ENCODE measurements around the gene RECQL5.

RECQL5 gene

DNA sequence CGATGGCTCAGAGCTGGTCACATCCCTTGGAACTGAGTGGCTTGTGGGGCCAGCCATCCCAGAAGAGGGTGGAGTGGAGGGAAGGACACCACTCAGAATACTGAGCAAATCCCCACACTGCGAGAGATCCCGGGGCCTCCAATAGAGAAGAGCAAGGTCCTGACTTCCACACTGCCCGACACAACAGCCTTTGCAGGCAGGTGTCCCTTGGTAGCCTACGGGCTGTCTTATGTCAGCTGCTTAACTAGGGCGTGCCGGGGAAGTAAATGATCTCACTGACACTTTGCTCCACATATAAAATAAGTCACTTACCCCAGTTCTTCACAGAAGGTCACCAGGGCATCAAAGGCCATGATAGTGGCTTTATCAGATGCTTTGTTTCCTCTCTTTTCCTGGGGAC, 16.1 kb downstream of the RECQL5 start:
- no peak for DNase-seq (ENCODE audit: low read depth)
- no peak overlapping the region for H3K4me3 ChIP-seq (ENCODE audit: low read length)
- TF ChIP-seq, protein P1, sequence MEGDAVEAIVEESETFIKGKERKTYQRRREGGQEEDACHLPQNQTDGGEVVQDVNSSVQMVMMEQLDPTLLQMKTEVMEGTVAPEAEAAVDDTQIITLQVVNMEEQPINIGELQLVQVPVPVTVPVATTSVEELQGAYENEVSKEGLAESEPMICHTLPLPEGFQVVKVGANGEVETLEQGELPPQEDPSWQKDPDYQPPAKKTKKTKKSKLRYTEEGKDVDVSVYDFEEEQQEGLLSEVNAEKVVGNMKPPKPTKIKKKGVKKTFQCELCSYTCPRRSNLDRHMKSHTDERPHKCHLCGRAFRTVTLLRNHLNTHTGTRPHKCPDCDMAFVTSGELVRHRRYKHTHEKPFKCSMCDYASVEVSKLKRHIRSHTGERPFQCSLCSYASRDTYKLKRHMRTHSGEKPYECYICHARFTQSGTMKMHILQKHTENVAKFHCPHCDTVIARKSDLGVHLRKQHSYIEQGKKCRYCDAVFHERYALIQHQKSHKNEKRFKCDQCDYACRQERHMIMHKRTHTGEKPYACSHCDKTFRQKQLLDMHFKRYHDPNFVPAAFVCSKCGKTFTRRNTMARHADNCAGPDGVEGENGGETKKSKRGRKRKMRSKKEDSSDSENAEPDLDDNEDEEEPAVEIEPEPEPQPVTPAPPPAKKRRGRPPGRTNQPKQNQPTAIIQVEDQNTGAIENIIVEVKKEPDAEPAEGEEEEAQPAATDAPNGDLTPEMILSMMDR (conservative IDR thresholded peaks at IDR 0.05; ENCODE audit: low read depth, low read length), result no peak

DNA sequence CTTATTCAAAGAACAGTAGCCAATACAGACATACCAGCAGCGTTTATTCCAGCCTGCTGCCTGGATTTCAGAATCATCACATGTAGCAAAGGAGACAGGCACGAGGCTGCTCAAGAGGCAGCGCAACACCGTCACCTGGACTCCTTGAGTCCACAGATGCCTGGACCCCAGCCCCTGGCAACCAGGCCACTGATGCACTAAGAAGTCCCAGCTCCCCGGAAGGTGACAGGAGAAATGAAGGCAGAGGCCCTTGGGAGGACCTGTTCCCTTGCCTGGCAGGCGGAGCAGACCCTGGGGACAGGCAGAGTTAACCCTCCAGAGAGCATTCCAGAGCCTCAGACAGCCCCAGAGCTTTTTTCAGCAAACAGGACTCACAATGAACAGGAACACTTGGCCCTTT, 17.3 kb downstream of the RECQL5 start:
- TF ChIP-seq, protein P1 (conservative IDR thresholded peaks at IDR 0.05; ENCODE audit: low read depth, low read length), result no peak
- no peak overlapping the region for H3K4me3 ChIP-seq (ENCODE audit: low read length)
- no peak for DNase-seq (ENCODE audit: low read depth)

DNA sequence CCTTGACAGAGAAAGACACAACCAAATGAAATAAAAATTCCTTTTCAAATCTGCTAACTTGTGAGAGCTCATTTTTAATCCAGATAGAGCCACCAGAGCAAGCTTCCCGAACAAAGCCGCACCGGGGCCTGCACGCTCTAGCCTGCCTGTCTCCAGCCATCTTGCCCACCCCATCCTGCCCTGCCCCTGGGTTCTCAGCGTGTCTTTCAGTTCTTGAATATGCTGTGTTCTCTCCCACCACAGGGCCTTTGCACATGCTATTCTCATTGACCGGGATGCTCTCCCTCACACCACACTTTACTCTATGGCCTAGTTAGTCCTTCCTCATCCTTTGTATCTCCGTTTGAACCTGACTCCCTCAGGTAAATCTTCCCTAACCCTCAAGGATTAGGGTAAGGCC, 19.0 kb downstream of the RECQL5 start:
- H3K4me3 ChIP-seq (ENCODE audit: low read length), result no peak overlapping the region
- DNase-seq (ENCODE audit: low read depth), result no peak
- TF ChIP-seq, protein P1 (conservative IDR thresholded peaks at IDR 0.05; ENCODE audit: low read depth, low read length), result no peak

DNA sequence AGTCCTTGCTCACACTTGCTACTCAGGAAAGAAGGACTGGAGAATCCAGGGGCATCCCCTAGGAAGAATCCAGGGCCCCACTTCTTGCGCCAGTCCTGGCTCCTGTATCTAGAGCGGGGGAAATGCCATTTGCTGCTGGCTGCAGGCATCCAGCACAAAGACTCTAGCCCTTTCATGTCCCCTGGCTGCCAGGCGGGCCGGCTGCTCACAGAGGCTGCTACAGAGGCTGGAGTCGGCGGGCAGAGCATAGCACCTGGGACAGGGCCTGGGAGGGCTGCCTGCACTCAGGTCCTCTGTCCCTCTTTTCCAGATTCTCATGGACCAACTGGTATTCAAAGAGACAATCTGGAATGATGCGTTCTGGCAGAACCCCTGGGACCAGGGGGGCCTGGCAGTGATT, 19.9 kb downstream of the RECQL5 start:
- no peak overlapping the region for H3K4me3 ChIP-seq (ENCODE audit: low read length)
- DNase-seq (ENCODE audit: low read depth), result no peak
- TF ChIP-seq, protein P1 (conservative IDR thresholded peaks at IDR 0.05; ENCODE audit: low read depth, low read length), result no peak

DNA sequence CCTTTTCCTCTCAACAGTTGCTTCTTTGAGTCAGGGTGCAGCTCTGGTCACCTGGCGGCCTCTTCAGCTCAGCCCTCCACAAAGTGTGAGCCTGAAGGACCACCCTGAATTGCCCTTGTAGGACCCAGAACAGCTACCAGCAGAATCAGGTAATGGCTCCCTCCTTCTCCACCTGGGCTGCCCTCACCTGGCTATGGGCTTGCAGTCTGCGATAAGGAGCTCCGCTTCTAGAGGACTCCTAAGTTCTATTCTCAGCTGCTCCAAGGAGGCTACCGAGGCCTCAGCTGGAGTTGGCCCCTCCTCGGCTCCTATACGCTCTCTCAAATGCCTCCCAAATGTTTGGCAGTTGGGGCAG, 20.3 kb downstream of the RECQL5 start:
- no peak for DNase-seq (ENCODE audit: low read depth)
- TF ChIP-seq, protein P1 (conservative IDR thresholded peaks at IDR 0.05; ENCODE audit: low read depth, low read length), result no peak
- H3K4me3 ChIP-seq (ENCODE audit: low read length), result no peak overlapping the region

DNA sequence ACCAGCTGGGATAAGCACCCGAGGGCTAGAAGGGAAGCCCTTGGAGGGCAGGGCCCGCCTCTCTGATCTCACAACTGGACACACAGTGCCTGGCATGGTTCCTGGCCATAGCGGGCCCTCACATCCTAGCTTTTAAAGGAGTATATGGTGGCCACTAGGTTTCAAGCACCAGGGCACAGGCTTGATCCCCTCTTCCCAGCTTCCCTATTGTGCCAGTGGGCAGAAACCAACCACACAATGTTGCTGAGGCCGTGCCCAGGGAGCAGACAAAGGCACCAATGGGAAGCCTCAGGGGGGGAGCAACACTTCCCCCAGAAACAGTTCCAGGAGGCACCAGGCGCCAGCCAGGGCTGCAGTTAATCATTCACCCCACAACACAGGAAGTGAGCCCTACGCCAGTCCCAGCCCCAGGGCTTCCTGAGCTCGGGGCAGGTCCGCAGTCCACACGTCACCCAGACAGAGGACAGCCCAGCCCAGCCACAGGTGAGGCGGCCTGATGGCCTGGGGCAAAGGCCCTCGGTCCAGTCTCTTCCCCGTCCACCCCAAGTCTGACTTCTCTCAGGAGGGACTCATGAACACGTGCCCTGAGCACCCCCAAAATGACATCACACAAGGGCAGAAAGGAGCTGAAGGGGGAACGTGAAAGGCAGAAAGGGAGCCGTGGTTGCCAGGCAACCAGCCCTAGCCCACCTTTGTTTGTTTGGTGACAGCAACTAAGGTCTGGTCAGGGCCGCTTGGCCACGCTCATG, 20.9 kb downstream of the RECQL5 start:
- no peak overlapping the region for H3K4me3 ChIP-seq (ENCODE audit: low read length)
- DNase-seq (ENCODE audit: low read depth), result no peak

DNA sequence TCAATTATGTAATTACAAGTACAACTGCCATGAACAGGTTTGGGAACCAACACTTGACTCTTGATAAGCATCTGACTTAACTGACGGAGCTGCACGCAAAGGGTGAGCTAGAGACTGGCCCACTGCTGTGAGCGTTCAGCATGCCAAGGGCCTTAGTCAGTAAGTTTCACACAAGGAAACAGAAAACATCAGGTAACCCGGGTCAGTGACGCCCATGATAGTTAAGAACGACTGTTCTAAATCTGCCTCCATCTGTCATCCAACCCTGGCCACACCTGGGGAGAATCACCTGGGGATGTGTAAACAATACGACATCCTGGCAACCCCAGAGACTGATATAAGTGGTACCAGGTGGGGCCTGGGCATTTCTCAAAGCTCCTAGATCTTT, 21.5 kb downstream of the RECQL5 start:
- DNase-seq (ENCODE audit: low read depth), result peak; percentile 78
- no peak overlapping the region for H3K4me3 ChIP-seq (ENCODE audit: low read length)
- TF ChIP-seq, protein P1 (conservative IDR thresholded peaks at IDR 0.05; ENCODE audit: low read depth, low read length), result no peak

More for the DNA sequence above, 20.9 kb downstream of the RECQL5 start:
- TF ChIP-seq, protein P1 (conservative IDR thresholded peaks at IDR 0.05; ENCODE audit: low read depth, low read length), result no peak
